HG03280 (cell line): ENCODE results near the gene GABRB1.

Experiments used
- ATAC-seq: cut with Tn5 transposase; IDR thresholded peaks from one replicate; pipeline ENCODE4 v1.9.1; 2021; ENCODE audit warnings: mild to moderate bottlenecking, moderate library complexity; ENCODE audit not compliant: unreplicated experiment

GABRB1 gene

DNA sequence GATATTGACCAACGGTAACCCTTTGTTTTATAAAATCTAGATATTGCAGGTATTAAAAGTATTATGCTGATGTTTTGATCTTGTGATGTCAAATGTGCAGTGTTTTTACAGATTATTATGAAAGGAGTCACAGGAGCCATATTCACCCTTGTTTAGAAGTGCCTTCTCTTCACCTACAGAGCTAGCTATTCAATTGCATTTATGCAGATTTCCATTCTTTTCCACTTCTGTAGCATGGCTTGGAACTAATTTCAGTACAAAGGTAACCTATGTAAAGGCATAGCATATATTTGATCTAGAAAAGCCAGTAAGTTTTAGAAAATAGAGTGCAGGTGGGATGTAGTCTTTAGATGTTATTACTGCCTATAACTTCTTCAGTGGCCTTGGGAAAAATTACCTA lies 176.2 kb downstream of the GABRB1 start:
- no peak for ATAC-seq

DNA sequence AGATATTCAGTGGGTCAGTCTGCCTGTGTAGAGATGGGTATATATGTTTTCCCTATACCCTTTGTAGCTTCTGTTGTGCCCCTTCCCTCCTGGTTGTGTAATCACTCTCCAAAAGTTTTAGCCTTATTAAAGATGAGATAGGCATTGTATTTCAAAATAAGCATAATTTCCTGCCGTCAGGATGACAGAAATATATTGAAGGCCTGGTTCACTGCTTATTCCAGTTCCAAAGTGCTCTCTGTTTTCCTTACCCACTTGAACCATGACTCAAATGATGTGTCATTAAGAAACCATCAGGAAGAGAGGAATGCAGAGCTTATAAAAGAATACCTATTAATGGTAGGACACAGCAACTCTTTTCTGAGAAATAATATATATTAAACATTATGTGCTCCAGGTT lies 178.5 kb downstream of the GABRB1 start:
- no peak for ATAC-seq

DNA sequence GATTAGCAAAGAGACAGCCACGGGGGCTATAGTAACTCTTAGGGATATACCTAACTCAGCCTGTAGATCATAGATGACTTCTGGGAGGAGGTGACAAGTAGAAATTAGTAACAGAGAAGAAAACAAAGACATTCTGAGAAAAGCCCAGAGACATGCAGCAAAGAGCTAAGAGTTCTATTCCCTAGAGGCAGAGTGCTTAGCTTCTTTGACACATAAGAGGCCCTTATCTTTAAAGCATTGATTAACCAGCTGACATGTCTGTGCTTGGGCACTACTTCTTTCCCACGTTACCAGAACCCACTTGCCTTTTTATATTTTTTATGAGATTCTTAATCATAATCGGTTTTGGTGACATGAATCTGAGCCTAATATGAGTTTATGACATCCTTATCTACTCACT lies 179.5 kb downstream of the GABRB1 start:
- ATAC-seq: no peak

DNA sequence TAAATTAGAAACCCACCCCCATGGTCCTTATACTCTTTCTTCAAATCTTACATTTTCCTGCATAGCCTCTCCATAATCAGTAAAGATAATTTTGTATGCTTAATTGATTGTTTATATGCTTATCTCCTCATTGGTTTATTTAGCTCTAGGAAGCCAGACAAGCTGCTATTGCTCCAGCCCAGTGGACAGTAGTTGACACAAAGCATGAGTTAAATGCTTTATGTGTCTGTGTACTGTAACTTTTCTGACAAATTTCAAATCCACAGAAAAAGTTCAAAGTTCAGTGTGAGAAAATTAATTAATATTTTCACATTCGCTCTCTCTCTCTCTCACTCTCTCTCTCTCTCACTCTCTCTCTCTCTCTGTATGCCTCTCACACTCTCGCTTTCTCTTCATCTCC lies 181.7 kb downstream of the GABRB1 start:
- no peak for ATAC-seq

DNA sequence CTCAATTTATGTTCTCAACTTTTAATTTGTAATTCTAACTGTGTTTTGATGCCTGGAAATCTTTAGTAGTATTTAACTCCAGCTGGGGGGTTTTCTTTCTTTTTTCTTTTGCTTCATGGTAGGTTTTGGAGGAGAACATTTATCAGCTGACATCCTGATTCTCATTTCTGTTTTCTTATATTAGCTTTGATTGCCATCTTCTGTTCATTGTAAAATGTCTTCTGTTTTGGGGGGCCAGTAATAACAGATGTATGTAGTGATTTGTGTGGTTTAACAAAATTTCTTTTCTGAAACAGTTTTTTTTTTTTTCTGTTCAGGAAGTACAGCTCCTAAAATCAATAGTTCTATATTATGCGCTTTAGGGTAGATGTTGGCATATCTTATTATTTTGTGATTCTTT lies 182.2 kb downstream of the GABRB1 start:
- no peak for ATAC-seq

DNA sequence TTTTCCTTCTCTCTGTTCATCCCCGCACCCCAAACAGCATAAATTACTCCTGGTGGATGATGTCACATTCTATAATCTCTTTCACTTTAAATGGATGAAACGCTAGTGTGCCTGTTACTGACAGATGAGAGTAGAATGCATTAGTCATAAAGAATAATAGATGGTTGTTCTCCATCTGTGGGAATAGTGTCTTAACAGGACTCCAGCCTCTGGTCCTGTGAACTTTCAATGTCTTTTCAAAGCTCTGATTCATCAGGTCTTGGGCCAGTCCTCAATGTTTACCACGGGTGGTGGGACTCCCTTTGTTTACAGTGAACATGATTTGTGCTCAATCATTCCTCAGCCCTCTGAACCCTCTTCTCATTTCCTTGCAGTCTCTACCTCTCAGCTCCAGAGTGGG lies 182.6 kb downstream of the GABRB1 start:
- no peak for ATAC-seq

DNA sequence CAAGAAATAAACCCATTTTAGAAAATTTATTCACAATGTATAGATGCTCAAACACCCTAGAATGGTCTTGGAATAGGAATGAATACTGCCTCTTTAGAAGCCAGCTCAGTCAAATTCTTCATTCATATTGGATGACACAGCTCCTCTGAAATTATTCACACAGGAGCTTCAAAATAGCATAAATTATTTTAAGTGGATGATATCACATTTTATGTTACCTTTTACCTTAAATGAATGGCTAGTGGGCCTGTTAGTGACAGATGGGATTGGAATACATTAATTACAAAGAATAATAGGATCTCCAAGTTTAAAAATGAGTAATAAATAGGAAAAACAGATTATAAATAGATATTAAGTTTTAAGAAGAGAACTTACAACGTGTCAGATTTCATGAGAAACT lies 184.4 kb downstream of the GABRB1 start:
- ATAC-seq: no peak

DNA sequence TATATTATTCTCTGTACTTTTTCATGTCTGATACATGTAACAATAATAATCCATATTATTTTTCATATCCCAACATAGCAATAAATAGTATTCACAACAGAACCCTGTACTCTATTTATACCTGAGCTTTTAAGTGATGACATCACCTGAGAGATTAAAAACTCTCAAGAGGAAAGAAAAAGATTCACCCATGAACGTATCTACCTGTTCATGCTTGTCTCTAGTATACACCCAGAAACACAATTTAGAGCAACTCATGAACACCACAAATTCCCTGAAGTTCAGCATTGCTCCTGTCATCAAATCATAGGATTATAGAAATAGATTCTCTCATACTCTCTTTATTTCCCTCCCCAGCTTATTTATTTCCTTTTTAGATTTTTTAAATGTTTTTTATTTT lies 185.9 kb downstream of the GABRB1 start:
- ATAC-seq: no peak

DNA sequence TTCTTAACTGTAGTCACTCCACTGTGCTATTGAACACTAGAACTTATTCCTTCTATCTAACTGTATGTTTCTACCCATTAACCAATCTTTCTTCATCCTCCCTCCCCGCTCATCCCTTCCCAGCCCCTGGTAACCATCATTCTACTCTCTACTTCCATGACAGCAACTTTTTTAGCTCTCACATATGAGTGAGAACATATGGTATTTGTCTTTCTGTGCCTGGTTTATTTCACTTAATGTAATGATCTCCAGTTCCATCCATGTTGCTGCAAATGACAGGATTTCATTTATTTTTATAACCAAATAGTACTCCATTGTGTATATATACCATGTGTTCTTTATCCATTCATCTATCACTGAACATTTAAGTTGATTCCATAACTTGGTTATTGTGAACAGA lies 186.5 kb downstream of the GABRB1 start:
- ATAC-seq: no peak

DNA sequence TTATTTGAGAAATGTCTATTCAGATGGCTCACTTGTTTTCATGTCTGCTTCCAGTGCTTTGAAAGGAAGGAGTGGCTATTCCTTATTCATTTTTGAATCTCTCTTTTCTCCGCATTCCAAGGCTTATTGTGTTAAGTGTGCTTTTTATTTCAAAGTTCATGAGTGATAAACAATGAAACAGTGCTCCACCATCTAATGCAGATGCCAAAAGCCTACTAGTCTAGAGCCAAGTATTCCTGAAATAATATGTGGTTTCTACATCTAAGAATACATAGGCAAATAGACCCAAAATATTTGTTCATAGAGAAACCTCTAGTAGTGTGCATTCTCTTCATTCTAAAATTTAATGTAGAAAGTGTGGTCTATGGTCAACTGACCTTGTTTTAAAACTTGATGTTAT lies 187.3 kb downstream of the GABRB1 start:
- no peak for ATAC-seq

DNA sequence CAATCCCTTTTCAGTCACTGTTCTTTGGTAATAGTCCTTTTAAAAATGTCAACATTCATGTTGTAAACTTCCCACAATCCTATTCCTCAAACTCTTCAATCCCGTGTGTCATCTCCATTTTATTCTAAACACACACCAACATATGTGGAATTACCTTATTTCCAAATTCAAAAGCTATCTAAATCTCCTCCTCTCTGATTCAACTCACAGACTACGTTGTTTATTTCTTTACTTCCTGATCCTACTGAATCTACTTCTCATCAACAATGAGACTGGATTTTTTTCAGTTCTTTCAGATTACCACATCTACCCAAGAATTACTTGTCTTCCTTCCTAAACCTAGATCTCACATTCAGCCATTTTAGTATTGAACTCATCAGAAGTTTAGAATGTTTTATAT lies 188.2 kb downstream of the GABRB1 start:
- ATAC-seq: no peak

DNA sequence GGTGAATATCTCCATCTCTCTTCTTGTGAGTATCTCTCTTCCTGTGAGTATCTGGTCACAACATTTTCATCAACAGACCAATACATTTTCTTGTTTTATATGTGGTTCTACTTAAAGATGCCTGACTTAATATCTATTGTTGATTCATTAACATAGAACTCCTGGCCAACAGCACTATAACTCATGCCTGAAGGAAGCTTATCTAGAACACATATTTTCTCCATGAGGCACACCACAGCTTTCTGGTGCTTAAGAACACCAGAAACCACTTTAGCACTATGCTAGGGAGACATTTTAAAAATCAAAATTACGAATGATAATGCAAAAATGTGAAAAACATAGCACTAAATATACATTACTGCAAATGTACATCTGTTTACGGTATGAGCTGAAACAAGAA lies 190.4 kb downstream of the GABRB1 start:
- no peak for ATAC-seq

DNA sequence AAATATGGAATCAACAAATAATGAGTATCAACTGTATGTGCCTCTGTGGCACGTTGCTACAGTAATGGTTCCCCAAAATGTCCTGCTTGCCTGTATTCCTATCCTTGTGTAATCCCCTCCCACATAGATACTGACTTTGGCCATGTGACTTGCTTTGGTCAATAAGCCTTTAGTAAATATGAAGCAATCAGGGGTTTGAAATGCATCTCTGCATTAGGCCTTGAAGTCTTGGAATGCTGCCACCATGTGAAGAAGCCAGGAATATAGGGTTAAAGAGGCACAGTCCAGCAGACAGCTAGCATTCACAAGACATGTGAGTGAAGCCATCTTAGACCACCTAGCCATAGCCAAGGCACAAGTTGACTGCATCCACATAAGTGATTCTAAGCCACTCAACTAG lies 190.9 kb downstream of the GABRB1 start:
- no peak for ATAC-seq

DNA sequence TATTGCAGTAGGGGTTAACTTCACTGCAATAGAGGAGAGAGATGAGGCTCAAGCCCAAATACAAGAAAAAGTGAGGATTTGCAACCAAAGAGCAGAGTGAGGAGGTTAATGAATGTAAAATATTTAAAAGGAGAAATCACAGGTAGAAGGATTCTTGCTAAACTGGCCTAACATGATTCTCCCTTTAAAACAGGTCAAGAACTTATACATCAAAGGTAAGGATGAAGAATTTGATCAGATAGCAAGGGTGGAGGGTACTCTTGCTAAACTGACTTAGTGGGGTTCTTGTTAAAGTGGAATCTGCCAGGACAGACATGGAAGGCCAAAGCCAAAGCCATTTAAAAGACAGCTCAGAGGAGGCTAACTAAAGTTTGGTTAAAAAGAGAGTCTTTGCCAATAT lies 193.0 kb downstream of the GABRB1 start:
- no peak for ATAC-seq

DNA sequence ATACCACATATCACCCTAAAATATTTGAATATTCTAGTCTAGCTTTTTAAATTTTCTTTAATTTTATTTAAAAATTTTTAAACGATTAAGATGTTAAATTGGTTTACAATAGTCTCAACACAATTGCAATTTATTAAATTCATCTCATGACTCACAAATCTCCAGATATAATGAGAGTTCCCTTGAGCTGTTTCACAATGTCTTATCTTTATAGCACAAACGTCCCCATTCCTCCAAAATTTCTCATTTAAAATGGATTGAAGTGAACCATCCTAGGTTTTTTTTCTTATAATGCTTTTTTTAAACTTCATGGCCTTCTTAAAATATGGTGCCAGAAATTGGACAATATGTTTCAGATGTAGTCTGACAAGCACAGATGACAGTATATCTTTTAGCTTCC lies 204.4 kb downstream of the GABRB1 start:
- no peak for ATAC-seq

DNA sequence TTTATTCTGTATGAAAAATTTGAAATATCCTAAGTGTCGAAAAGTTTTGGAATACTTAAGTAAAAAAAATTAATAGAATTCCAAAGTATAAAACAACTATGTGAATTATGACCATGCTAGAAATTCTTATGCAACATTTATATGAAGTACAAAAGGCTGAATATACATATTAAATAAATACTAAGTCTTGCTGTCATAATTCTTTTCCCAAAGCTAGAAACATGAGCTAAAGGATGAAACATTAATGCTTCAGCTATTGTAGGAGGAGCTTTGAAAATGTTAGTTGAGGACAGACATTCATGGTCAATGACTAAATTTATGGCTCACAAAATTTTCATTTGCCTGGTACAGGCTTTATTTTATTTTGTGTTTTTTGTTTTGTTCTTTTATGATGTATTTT lies 207.3 kb downstream of the GABRB1 start:
- no peak for ATAC-seq

DNA sequence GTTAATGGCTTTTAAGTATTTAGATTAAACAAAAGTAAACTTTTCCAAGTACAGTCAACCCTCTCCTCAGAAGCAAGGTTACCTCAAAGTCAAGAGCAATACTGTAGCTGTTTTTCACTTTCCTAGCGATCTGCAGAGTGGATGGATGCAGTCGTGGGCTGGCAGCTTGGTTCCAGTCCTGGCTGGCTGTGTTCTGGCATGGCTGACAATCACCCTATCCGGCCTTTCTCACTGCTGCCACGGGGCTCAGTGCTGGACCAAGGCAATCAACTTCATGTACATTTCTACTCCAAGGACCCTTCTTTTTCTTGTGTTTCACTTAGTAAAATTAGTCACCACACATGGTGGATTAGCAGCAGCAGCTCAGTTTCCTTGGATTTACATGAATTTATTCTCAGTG lies 208.3 kb downstream of the GABRB1 start:
- no peak for ATAC-seq

DNA sequence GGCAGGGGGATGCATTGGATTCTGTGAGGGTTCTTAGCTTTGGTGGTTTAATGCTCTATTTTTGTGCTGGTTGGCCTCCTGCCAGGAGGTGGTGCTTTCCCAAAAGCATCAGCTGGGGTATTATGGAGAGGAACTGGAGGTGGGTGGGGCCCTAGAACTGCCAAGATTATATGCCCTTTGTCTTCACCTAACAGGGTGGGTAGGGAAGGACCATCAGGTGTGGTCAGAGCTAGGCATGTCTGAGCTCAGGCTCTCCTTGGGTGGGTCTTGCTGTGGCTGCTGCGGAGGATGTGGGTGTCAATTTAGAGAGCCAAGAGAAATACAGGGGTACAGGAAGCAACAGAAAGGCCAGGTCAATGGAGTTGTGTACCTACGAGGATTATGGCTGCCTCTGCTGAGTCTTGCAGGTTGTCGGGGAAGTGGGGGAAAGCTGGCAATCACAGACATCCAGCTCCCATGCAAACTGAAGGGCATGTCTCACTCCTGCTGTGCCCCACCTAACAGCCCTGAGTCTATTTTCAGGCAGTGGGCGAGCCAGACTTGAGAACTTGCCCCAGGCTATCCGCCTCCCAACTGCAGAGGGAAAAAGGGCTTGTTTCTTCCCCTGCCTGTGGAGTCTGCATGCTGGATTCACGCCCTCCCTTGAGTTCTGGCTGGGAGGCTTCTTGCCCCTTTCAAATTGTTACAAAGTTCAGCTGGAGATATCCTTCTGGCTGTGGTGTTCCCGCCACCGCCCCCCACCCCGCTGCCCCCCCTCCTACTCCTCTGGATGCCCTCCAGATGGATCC lies 220.2 kb downstream of the GABRB1 start:
- no peak for ATAC-seq

DNA sequence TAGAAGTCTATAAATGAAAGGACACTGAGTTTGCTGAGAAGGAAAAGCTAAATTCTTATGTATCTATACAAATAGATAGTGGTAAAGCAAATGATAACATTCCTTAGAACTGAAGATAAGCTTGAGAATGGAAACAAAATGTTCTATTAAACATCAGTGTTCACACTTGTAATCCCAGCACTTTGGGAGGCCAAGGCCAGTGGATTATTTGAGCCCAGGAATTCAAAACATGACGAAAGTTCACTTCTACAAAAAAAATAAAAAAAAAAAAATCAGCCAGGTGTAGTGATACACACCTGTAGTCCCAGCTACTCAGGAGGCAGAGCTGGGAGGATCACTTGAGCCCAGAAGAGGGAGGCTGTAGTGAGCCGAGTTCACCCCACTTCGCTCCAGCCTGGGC lies 232.4 kb downstream of the GABRB1 start:
- no peak for ATAC-seq

DNA sequence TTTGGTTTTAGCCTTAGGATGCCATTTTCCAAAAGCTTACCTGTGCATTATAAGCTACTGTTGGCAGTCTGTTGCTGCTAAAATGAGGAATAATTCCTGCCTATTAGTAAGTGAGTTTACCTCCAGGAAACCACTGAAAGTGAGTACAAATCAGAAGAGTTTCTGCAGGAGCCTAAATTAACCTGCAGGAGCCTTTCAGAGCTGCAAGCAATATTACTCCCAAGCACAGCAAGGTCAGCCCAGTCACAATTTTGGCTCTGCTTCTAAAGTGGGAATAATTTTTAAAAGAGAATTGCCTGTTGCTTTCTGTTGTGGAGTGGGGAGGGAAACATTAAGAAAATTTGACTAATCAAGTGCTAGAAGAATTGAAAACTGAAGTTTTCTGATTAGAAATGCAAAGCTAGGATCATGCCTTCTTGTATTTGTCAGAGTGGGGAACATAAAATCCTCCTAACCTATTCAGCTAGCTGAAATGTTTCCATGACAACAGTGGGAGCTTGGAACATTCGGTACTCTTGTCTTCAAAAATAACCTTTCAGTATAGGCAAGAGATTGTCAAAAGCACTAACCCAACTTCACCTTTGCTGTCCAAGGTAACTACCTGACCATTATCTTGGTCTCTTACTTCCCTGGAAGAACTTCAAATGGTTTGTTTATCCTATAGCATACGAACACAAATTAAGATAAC lies 239.0 kb downstream of the GABRB1 start:
- ATAC-seq: no peak

DNA sequence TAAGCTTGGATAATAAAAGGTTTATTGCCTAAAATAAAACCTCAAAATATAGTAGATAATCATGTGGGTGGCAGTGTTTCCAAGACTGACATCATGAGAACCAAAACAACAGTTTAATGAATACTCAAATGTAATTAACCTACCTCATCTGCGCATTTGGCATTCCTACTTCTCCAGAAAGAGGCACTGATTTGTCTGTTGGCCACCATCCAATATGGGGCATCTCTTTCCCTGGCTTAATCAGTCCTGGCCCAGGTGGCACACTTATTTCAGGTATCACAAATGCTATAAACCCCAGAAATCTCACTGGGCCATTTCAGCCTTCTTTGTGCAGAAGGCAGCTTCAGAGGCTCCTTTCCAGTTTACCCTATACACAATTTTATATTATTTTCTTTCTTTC lies 239.9 kb downstream of the GABRB1 start:
- ATAC-seq: no peak

DNA sequence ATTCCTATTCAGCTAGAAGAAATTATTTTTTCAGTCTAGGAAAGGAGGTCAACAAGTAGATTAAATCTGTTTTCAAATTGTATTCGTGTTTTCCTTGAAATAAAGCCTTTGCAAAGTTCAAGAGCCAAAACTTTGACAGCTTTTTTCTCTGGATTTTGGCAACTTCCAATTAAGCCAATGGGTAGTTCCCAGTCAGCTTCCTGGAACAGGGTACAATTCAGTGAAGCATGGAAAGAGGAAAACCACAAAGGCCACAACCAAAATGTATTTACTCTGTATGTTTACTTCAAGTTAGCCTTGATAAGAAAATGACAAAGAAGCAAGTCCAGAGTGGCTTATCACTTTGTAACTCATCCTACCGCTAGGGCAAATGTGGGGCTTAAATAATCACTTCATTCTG lies 243.5 kb downstream of the GABRB1 start:
- no peak for ATAC-seq

DNA sequence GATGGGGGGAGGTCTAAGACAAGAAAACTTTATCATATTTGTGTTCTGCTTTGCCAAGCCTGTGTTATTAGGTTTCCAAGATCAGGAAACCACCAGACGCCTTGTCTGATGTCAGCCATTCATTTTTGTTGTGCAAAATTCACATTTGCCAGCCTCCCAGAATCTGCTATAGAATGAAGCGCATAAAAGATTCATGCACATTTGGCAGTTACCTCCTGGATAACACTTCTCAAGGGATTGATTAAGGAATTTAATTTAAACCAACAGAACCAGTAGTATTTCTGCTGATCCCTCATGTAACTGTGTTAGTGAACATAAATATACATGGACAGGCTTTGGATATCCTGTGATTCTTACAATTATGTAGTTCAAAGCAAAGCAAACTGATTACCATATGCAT lies 244.2 kb downstream of the GABRB1 start:
- no peak for ATAC-seq
